Ramos (cell line): ENCODE measurements around the gene KRT8.

Experiments used
- in situ Hi-C: fragments of 300-500 bp; cut with MboI; formaldehyde crosslinking; loops from one replicate; pipeline ENCODE4 v1.14.3; 2022; ENCODE audit warnings: low sequenced_read_pairs; ENCODE audit not compliant: unreplicated experiment

Gene KRT8

DNA sequence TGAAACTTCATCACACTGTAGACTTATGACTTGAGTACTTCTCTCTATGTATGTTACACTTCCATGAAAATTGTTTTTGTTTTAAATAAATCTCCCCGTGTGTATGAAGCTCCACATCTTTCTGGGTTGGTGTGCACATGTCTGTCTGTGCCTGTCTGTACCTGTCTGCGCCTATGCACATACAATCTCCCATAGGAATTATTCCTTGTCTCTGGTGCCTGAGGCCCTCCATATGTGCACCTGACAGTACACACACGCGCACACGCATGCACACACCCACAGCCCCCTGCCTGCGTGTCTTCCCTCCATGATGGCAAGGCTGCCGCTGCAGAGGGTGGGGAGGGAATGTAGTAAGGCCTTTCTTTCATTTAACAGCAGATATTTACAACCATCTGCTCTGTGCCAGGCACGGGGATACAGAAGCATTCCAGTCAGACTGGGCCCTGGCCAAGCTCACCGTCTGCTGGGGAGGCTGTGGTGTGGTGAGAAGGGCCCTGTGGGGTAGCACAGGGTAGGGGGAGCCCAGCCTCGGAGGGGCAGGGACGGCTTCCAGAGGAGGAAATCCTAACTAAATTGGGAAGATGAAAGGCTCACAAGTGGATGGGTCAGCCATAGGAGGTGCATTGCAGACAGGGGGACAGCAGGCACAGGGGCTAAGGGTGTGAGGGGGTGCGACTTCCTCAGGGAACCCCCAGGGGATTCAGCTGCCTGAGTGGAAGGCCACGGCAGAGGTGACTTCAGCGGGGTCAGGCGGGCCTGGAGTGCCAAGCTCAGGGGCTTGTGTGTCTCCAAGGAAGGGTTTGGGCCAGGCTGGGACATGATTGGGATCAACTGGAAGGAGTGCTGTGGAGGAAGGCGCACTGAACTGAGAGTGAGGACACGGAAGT lies 26.1 kb downstream of the KRT8 start:
- in situ Hi-C loops: loop anchor here (10.0 kb wide), 1 partner anchor 504 kb away; no protein-coding TSS in a partner anchor

DNA sequence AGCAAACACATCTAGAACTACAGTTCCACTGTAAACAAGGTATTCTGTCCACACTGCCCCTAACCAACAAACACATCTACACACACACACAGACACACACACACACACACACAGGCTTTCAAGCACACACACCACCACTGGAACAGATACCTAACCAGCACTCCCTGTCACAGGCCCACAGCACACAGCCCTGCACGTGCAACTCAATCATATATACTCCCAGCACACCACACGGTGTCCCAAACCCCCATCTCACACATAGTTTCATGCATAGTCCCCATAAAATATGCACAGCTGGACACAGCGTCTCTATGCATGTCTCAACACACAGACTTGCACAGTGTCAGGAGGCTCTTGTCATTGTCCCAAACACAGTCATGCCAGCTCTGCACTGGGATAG lies 27.6 kb downstream of the KRT8 start:
- in situ Hi-C loops: loop anchor here (10.0 kb wide), 1 partner anchor 502 kb away; no protein-coding TSS in a partner anchor

DNA sequence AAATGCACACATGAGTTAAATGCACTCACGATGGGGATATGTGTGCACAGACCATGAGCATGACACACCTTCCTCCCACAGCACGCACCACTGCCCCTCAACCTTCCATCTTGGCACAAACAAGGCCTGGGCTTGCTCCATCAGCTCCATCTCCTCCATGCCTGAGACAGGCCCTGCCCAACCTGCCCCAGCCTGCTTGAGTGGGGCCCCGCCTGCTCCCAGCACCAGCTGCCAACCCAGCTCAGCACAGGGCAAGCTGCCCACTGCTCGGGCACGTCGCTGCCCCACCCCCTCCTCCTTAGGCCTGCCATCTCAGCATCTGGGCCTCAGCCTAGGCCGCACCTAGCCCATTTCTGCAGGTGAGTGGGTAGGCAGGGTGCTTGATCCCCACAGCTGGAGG lies 28.5 kb downstream of the KRT8 start:
- in situ Hi-C loops: loop anchor here (10.0 kb wide), 1 partner anchor 502 kb away; no protein-coding TSS in a partner anchor

DNA sequence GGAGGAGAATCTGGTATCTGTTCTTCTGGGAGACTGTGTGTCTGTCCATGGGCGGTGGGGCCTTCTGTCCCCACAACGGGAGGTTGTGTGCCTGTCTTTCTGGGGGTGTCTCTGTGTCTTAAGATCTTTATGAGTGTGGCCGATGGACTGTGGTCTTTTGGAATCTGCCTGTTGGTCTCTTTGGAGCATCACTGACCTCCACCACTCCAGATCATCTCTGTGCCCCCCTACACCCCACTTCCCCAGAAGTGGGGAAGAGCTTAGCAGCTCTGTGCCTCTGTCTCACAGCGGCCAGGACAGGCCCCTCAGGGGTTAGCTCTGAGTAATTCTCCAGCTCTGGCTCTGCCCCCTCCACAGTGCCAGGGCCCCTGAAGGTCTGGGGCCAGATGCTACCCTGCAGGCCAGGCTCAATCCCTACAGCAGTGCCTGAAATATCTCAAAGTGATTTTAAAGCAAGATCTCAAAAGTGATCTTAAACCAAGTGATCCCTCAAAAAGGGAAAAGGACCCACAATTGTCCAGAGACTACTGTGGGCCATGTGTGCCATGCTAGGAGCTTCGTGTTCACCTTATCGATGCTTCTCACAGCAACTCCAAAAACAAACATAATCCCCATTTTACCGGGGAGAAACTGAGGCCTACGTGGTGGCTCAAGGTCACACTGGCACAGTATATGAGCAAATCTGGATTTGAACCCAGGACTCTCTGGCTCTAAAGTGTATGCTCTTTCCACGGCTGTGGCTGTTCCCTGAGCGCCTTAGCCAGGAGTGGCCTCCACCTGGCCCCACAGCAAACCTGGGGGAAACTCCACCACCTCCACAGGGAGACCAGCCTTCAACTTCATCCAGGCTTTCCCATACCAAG lies 30.1 kb downstream of the KRT8 start:
- in situ Hi-C loops: loop anchor here (10.0 kb wide), 1 partner anchor 500 kb away; no protein-coding TSS in a partner anchor

DNA sequence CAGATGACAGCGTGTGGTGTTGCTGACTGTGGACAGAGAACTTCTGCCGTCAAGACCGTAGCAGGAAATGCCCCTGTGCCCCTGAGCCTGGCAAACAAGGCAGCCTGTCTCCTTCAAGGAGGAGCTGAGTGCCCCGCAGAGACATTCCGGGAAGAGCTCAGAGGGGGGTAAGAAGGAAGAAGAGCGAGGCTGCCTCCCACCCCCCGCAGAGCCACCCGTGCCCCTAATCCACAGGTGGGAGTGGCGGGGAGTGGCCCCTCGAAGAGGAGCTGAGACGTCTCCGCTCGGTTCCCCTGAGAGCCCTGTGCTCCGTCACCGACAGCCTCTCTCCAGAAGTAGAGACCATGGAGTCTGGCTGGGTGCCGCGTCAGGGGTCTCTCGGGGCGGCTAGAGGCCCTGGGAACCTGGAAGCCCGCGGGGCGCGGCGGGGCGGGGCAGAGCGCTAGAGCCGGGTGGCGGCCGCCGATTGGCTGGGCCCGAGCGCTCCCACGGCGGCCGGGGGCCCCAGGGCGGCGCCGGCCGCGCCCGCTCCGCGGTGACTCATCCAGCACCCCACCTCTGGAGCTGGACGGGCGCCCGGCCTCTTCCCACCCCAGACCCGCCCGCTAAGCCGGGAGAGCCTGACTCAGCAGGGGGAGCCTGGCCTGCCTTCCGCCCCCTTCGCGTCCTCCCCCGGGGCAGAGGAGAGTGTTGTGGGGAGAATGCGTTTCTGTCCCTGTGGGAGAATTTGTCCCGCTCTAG lies 30.9 kb downstream of the KRT8 start:
- in situ Hi-C loops: loop anchor here (10.0 kb wide), 1 partner anchor 499 kb away; no protein-coding TSS in a partner anchor

DNA sequence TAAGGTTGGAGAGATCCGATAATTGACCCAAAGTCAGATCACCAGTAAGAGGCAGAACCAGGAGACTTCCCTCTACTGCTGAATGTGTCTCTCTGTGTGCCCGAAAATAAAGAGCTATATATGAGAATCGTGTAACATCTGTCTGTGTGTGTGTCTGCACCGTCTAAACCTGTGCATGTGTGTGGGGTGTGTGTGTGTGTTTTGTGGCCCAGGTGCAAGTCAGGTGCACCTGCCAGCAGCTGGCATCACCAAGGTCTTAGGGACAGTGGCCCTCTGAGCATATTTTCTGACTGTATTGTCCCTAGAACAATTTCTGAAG lies 31.4 kb downstream of the KRT8 start:
- in situ Hi-C loops: loop anchor here (10.0 kb wide), 1 partner anchor 499 kb away; no protein-coding TSS in a partner anchor

DNA sequence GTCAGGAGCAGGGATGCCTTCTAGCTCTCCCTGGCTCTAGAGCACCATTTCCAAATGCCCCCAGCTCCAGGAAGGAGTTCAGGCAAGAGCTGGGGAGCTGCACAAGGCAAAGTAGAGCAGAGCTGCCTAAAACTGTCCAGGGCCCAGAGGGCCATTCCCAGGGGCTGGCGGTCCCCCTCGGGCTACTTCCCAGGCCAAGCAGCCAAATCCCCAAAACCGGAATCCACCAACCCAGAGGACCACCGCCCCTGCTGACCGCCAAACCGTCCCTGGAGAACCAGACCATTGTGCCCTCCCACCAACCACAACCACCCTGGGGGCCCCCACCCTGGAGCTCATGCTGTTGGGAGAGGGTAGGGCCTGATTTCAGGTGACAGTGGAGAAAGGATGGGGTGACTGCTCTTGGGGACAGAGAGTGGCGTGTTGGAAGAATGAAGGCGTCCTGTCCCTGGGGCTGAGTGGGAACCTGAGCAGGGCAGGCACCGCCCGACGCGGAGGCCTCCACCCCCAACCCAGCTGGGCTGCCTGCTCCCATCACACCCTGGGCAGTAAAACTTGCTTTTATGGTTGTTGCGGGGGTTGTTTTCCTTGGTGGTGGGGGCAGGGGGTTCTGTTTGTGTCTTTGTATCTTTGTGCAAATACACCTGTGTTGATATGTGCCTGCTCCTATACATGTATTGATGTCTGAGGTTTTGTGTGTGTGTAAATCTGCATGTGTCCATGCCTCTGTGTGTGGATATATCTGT lies 32.1 kb downstream of the KRT8 start:
- in situ Hi-C loops: loop anchor here (10.0 kb wide), 1 partner anchor 498 kb away; no protein-coding TSS in a partner anchor

DNA sequence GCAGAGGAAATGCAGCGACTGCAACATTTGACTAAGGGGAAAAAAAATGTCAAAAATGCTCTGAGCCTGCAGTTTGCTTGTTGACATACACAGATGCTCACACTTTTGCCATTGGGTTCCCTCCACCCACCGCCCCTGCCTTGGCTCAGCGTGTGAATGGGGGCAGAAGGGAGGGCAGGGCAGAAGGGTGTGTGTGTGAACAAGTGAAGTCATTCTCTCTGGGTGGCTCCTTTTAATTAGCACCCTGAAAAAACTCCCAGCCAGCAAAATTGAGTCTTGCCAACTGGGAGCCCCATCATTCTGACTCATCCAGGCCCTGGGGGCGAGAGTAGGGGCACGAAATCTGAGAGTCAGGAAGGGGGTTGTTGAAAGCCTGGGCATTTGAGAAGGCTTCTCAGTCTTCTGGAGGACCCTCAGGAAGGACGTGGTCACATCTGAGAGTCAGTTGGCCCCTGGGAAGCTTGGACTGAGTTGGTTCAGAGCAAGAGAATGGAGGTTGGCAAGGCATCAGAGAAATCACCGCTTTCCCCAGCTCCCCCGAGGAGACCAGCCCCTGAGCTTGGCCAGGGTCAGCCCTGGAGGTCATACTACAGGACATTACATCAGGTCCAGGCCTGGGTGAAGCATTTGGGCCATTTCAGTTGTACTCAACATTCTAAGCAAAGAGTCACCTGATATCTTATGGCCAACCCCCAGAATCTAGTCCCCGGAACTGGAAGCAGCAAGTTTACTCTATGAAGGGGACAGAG lies 33.4 kb downstream of the KRT8 start:
- in situ Hi-C loops: loop anchor here (10.0 kb wide), 1 partner anchor 497 kb away; no protein-coding TSS in a partner anchor

DNA sequence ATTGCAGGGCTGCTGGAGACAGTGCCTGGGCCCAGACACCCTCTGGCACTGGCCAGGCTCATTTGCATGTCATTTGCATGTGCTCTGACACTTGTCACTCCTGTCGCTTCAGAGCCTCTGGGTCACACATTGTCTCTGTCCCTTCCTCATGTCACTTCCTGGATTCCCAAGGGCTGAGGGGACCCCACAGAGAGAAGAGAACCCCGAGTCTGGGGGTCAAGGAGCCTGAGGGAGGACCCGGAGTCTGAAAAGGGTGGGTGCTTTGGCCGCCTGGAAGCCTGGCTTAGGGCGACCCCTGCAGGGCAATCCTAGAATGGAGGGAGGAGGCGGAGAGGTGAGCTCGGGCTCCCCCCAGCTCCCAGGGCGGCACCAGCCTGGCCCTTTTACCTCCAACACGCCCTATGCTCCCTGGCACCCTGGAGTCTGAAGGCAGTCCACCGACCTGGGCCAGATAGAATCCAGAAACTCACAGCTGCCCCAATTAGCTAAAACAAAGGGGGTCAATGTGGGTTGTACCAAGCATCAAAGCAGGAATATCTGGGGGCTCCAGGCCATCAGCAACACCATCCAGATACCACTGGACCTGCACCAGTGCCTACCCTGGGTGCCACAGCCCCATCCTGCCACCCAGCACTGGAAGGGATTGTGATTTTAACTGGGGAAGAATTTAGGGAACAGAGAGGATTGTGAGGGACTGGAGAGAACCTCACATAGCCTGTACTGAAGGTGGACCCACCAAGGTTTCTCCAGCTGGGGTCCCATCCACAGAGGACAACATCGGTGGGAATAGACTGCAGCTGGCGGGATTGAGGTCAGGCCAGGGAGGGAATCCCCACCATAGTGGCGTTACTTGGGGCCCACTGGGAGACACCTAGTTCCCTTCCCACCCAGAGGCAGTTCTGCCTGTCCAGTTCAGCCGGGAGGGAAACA lies 34.2 kb downstream of the KRT8 start:
- in situ Hi-C loops: loop anchor here (10.0 kb wide), 1 partner anchor 496 kb away; no protein-coding TSS in a partner anchor

DNA sequence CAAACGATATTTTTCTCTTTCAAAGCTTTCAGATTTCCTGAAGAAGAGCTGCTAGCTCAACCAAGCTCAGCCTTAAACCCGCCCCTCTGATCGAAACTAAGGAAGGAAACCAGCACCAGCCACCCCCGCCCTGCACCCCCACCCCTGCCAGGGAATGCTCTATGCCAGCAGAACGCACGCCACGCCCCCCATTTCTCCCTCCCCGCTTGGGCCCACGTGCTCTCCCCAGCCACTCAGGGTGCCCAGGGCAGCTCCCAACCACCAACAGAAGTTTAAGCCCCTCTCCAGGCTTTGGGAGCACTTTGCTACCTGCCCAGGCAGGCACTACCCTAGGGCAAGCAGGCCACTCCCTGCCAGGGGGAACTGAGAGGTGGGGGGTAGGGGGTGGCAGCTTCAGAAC lies 37.2 kb downstream of the KRT8 start:
- in situ Hi-C loops: no loop called here

DNA sequence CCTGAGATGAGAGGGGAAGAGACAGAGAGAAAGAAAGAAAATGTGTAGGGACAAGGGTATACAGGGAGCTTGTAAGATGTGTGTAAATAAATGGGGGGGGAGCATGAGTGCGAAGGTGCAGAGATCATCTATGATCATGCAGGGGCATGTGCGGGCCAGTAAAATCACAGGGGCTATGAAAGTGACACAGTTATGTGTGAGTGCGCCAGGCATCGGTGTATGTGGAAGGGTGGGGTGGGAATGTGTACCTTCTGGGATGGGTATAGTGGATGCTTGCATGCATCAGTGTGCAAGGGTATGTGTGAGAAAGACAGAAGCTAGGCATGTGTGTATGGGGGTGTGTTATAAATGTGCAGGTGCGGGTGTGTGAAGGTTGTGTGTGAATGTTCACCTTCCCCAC lies 37.7 kb downstream of the KRT8 start:
- in situ Hi-C loops: no loop called here

DNA sequence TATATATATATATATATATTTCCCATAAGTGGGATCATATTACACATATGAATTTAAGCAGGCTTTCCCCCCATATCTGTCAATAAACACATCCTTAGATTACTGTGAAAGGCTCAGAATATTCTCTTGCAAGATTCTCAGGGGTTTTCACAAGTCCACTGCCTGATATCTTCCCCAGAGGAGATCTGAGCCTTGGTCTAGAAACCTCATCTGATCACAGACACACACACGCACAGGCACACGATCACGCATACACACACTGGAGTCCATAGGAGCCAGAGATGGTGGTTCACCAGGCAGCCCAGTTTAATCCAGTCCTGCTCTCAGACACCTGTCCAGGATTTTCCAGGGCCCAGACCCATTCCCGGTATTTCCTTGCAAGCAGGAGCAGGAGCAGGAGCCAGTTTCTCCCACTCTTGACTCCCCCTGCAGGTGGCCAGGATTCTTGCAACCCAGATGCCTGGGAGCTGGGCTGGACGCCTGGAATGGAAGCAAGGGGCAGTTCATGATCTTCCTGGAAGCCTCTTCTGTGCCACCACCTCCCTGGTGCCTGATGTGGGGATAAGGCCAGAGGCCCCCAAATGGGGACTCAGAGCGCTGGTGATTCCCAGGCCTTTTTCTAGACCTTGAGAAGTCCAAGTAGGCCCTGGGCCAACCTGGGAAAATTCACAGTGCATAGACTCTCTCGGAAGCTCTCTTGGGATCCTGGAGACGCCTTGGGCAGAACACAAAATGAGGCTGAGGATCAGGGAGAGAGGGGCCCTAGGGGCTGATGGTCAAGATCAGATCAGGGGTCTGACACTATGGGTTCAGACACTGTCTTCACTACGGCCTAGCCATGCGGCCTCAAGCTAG lies 39.6 kb downstream of the KRT8 start:
- in situ Hi-C loops: no loop called here

DNA sequence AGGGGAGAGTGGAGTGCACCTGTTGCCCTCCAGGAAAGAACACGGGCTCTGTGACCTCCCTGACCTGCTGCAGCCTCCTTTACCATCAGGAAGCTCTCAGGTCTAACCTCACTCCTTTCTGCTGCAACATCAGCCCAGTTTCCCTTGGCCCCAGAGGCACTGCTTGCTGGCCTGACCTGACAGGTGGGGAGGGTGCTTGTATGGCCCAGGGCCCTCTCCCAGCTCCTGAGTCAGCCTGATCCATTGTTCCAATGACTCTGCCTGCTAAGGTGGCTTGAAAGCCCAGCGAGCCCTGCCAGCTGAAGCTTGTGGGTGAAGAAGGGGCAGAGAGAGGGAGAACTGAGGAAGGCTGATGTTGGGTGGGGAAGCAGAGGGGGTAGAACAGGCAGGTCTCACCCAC lies 42.9 kb downstream of the KRT8 start:
- in situ Hi-C loops: no loop called here

DNA sequence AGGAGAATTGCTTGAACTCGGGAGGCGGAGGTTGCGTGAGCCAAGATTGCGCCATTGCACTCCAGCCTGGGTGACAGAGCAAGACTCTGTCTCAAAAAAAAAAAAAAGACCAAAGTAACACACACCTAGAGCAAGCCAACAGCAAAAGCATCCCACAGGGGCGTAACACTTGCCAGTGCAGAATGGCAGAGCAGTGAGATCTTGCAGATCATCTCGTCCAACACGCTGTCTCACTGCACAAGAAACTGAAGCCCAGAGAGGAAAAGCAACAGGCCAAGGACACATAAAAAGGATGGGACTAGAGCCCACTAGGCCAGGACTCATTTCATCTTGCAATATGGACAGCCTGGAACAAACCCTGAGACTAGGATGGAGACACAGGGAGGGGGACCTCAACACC lies 43.4 kb downstream of the KRT8 start:
- in situ Hi-C loops: no loop called here

DNA sequence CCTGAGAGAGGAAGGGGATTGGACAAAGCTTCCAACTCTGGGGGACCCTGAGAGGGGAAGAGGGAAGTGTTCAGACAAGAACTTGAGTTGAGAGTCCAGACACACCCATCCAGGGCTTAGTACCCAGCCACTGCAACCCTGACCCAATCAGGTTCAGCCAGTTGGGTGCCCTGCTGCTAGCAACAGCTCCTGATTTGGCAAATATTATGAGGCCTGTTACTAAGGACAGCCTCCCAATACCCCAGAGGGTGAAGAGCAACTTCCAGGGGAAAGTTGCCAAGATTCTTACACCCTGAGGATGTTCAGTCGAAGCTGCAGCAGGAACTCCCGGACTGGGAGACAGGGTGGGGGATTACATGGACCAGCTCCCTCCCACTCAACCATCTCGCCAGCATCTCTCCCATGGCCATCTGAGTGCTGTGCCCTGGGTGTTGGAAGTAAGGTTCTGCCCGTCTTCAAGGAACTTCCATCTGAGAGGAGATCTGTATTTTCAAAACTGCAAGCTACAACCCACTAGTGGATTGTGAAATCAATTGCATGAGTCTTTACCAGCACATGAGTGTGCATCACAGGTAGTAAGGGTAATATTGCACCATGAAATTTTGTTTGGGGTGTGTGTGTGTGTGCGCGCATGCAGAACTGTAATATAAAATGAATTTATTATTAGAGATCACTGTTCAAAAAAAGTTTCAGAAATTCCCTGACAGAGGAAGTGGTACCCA lies 44.6 kb downstream of the KRT8 start:
- in situ Hi-C loops: no loop called here

DNA sequence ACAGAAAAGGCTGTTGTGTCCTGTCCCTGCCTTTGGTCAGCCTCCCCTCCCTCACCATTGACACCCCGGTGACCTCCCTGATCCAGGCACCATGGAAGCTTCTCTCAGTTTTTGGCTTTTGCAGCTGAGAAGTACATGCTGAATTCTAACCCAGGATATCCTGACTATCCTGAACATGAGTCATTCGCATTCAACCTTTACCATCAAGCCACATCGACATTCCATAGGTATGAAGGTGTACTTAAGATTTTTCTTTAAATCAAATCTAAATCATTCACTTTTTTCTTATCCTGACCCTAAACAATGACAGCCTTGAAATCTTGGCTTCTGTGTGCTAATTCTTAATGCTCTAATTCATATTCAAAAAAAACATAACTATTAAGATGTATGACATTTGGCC lies 47.4 kb downstream of the KRT8 start:
- in situ Hi-C loops: no loop called here
